HEK293 (cell line): ENCODE data around the gene CHN2.
A peak's percentile ranks its signal among the peaks of the same experiment; 100 is the strongest.

ENCODE experiments used
- CTCF ChIA-PET: fragments of 350-600 bp; formaldehyde crosslinking; extraction: SDS; loops from one replicate; lab custom pipeline; 2021; ENCODE audit warnings: antibody characterized with exemption; lab: Yijun Ruan, JAX
- POLR2A ChIA-PET: fragments of 300-600 bp; formaldehyde crosslinking; extraction: SDS; loops from one replicate; lab custom pipeline; 2020; ENCODE audit warnings: antibody characterized with exemption, inconsistent platforms; lab: Yijun Ruan, JAX
- H3K27ac ChIP-seq: fragments of 200-500 bp; sonication (Bioruptor generic); 2 replicates; pipeline ENCODE4 v1.5.1; 2014; ENCODE audit warnings: low read depth, low read length, control low read depth, inconsistent platforms; ENCODE audit errors: extremely low read depth
- H3K36me3 ChIP-seq, 2 experiments: fragments of 200-500 bp in 1 of 2; sonication (Bioruptor generic) in 1 of 2; 1 replicate in 1 of 2; 2 replicates in 1 of 2; pipeline ENCODE4 v1.5.1; 2014 to 2017; ENCODE audit warnings: inconsistent platforms in 2 of 2, low read length in 2 of 2; ENCODE audit not compliant: control insufficient read depth in 2 of 2, insufficient read depth in 1 of 2
- H3K4me1 ChIP-seq: fragments of 200-500 bp; sonication (Bioruptor generic); 2 replicates; pipeline ENCODE4 v1.5.1; 2014; ENCODE audit warnings: mild to moderate bottlenecking, low read length, inconsistent platforms; ENCODE audit not compliant: control insufficient read depth, insufficient read depth
- H3K4me3 ChIP-seq: 2 replicates; pipeline ENCODE4 v1.5.1; 2011; ENCODE audit warnings: low read depth, mild to moderate bottlenecking, control low read depth, low read length, moderate library complexity
- H3K9me3 ChIP-seq: fragments of 200-500 bp; sonication (Bioruptor generic); 2 replicates; pipeline ENCODE4 v1.5.1; 2014; ENCODE audit warnings: low read depth, low read length, inconsistent platforms; ENCODE audit not compliant: control insufficient read depth, insufficient read depth
- EGR2 ChIP-seq: fragments of 450-650 bp; formaldehyde crosslinking; IDR thresholded peaks from 2 replicates; pipeline ENCODE4 v1.5.1; 2016; ENCODE audit warnings: low read depth, missing biosample characterization, missing genetic modification characterization
- FEZF1 ChIP-seq: fragments of 450-650 bp; formaldehyde crosslinking; IDR thresholded peaks from 2 replicates; pipeline ENCODE4 v1.5.1; 2016; ENCODE audit warnings: missing biosample characterization, missing genetic modification characterization
- GLI4 ChIP-seq: fragments of 450-650 bp; formaldehyde crosslinking; IDR thresholded peaks from 2 replicates; pipeline ENCODE4 v1.5.1; 2016; ENCODE audit warnings: missing biosample characterization, missing genetic modification characterization
- GLIS1 ChIP-seq: fragments of 450-650 bp; formaldehyde crosslinking; IDR thresholded peaks from 2 replicates; pipeline ENCODE4 v1.5.1; 2016; ENCODE audit warnings: missing biosample characterization, missing genetic modification characterization
- GLIS2 ChIP-seq: fragments of 450-650 bp; formaldehyde crosslinking; IDR thresholded peaks from 2 replicates; pipeline ENCODE4 v1.5.1; 2016; ENCODE audit warnings: missing biosample characterization, missing genetic modification characterization
- MYNN ChIP-seq: fragments of 450-650 bp; formaldehyde crosslinking; IDR thresholded peaks from 2 replicates; pipeline ENCODE4 v1.5.1; 2016; ENCODE audit warnings: missing biosample characterization, missing genetic modification characterization, borderline replicate concordance
- REPIN1 ChIP-seq: fragments of 450-650 bp; formaldehyde crosslinking; IDR thresholded peaks from 2 replicates; pipeline ENCODE4 v1.5.1; 2017; ENCODE audit warnings: missing biosample characterization, missing genetic modification characterization, low read depth
- SALL2 ChIP-seq: fragments of 450-650 bp; formaldehyde crosslinking; IDR thresholded peaks from 2 replicates; pipeline ENCODE4 v1.5.0; 2017; ENCODE audit warnings: missing biosample characterization, mild to moderate bottlenecking, missing genetic modification characterization, borderline replicate concordance
- SCRT2 ChIP-seq: fragments of 450-650 bp; formaldehyde crosslinking; IDR thresholded peaks from 2 replicates; pipeline ENCODE4 v1.5.1; 2016; ENCODE audit warnings: missing biosample characterization, missing genetic modification characterization
- ZBTB21 ChIP-seq: fragments of 450-650 bp; formaldehyde crosslinking; IDR thresholded peaks from 2 replicates; pipeline ENCODE4 v1.5.1; 2017; ENCODE audit warnings: missing biosample characterization, missing genetic modification characterization
- ZBTB8A ChIP-seq: fragments of 450-650 bp; formaldehyde crosslinking; IDR thresholded peaks from 2 replicates; pipeline ENCODE4 v1.5.1; 2016; ENCODE audit warnings: missing biosample characterization, missing genetic modification characterization
- ZEB2 ChIP-seq: fragments of 450-650 bp; formaldehyde crosslinking; IDR thresholded peaks from 2 replicates; pipeline ENCODE4 v1.5.1; 2016; ENCODE audit warnings: missing biosample characterization, missing genetic modification characterization
- ZFHX2 ChIP-seq: fragments of 450-650 bp; formaldehyde crosslinking; conservative IDR thresholded peaks from 2 replicates; pipeline ENCODE4 v1.5.1; 2016; ENCODE audit warnings: missing biosample characterization, missing genetic modification characterization
- ZNF114 ChIP-seq: fragments of 450-650 bp; formaldehyde crosslinking; IDR thresholded peaks from 2 replicates; pipeline ENCODE4 v1.5.0; 2017; ENCODE audit warnings: missing biosample characterization, missing genetic modification characterization
- ZNF248 ChIP-seq: fragments of 450-650 bp; formaldehyde crosslinking; IDR thresholded peaks from 2 replicates; pipeline ENCODE4 v1.5.1; 2017; ENCODE audit warnings: missing biosample characterization, missing genetic modification characterization
- ZNF354C ChIP-seq: fragments of 450-650 bp; formaldehyde crosslinking; IDR thresholded peaks from 2 replicates; pipeline ENCODE4 v1.5.1; 2016; ENCODE audit warnings: missing biosample characterization, missing genetic modification characterization, low read depth, borderline replicate concordance
- ZNF362 ChIP-seq: fragments of 450-650 bp; formaldehyde crosslinking; IDR thresholded peaks from 2 replicates; pipeline ENCODE4 v1.5.1; 2016; ENCODE audit warnings: missing biosample characterization, missing genetic modification characterization
- ZNF549 ChIP-seq: fragments of 450-650 bp; IDR thresholded peaks from 2 replicates; pipeline ENCODE4 v1.5.1; 2018; ENCODE audit warnings: missing biosample characterization, missing genetic modification characterization, mild to moderate bottlenecking, inconsistent platforms, moderate library complexity
- ZNF561 ChIP-seq: fragments of 450-650 bp; IDR thresholded peaks from 2 replicates; pipeline ENCODE4 v1.5.1; 2018; ENCODE audit warnings: missing biosample characterization, missing genetic modification characterization, borderline replicate concordance
- ZNF660 ChIP-seq: fragments of 450-650 bp; IDR thresholded peaks from 2 replicates; pipeline ENCODE4 v1.5.1; 2018; ENCODE audit warnings: missing biosample characterization, mild to moderate bottlenecking, missing genetic modification characterization
- ZNF664 ChIP-seq: fragments of 450-650 bp; formaldehyde crosslinking; IDR thresholded peaks from 2 replicates; pipeline ENCODE4 v1.5.1; 2016; ENCODE audit warnings: missing biosample characterization, missing genetic modification characterization
- ZNF670 ChIP-seq: fragments of 450-650 bp; formaldehyde crosslinking; IDR thresholded peaks from 2 replicates; pipeline ENCODE4 v1.5.1; 2016; ENCODE audit warnings: missing biosample characterization, missing genetic modification characterization, low read depth
- ZNF791 ChIP-seq: fragments of 450-650 bp; formaldehyde crosslinking; IDR thresholded peaks from 2 replicates; pipeline ENCODE4 v1.5.1; 2016; ENCODE audit warnings: missing biosample characterization, missing genetic modification characterization
- ZSCAN16 ChIP-seq: fragments of 450-650 bp; formaldehyde crosslinking; IDR thresholded peaks from 2 replicates; pipeline ENCODE4 v1.5.1; 2016; ENCODE audit warnings: missing biosample characterization, missing genetic modification characterization
- TF ChIP-seq, protein P1 (sequence below): fragments of 450-650 bp; IDR thresholded peaks from 2 replicates; pipeline ENCODE4 v1.5.1; 2018; ENCODE audit warnings: missing biosample characterization, mild to moderate bottlenecking, missing genetic modification characterization
- TF ChIP-seq, protein P2 (sequence below): fragments of 450-650 bp; formaldehyde crosslinking; IDR thresholded peaks from 2 replicates; pipeline ENCODE4 v1.5.1; 2016; ENCODE audit warnings: missing biosample characterization, missing genetic modification characterization
- TF ChIP-seq, protein P3 (sequence below): fragments of 450-650 bp; formaldehyde crosslinking; IDR thresholded peaks from 2 replicates; pipeline ENCODE4 v1.5.1; 2017; ENCODE audit warnings: missing biosample characterization, missing genetic modification characterization

The CHN2 gene

DNA sequence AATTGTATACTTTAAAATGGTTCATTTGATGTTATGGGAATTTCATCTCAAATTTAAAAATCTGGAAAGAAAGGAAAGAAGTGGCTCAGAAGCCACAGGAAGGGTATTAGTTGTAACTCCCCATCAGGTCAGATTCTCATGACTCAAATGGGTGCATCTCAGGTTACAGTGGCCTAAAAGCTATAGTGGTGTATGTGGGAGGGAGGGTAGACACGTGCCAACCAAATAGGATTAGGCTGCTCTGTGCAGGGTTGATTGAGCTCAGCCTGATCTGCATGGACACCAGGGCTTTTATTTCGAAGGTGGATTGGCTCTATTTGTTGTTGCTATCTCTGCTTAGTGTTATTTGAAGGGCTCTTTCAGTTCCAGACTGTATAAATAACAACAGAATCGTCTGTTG is 247.6 kb downstream of the CHN2 start (continued):
- TF ChIP-seq, protein P1, sequence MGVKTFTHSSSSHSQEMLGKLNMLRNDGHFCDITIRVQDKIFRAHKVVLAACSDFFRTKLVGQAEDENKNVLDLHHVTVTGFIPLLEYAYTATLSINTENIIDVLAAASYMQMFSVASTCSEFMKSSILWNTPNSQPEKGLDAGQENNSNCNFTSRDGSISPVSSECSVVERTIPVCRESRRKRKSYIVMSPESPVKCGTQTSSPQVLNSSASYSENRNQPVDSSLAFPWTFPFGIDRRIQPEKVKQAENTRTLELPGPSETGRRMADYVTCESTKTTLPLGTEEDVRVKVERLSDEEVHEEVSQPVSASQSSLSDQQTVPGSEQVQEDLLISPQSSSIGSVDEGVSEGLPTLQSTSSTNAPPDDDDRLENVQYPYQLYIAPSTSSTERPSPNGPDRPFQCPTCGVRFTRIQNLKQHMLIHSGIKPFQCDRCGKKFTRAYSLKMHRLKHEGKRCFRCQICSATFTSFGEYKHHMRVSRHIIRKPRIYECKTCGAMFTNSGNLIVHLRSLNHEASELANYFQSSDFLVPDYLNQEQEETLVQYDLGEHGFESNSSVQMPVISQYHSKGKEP (tag by site-specific recombination): no peak
- TF ChIP-seq ZNF660 (tag by site-specific recombination) (no peak), ZNF791 (tag by site-specific recombination) (no peak), FEZF1 (peak; percentile 70), ZNF248 (tag by site-specific recombination) (no peak), MYNN (tag by site-specific recombination) (peak; percentile 93), ZSCAN16 (no peak), ZEB2 (tag by site-specific recombination) (no peak), REPIN1 (tag by site-specific recombination) (no peak), ZNF362 (no peak), GLIS1 (tag by site-specific recombination) (no peak), ZBTB8A (tag by site-specific recombination) (no peak), ZNF354C (tag by site-specific recombination) (no peak), SCRT2 (no peak), SALL2 (no peak), ZNF670 (tag by site-specific recombination) (no peak), ZNF664 (tag by site-specific recombination) (no peak)
- TF ChIP-seq, protein P2, sequence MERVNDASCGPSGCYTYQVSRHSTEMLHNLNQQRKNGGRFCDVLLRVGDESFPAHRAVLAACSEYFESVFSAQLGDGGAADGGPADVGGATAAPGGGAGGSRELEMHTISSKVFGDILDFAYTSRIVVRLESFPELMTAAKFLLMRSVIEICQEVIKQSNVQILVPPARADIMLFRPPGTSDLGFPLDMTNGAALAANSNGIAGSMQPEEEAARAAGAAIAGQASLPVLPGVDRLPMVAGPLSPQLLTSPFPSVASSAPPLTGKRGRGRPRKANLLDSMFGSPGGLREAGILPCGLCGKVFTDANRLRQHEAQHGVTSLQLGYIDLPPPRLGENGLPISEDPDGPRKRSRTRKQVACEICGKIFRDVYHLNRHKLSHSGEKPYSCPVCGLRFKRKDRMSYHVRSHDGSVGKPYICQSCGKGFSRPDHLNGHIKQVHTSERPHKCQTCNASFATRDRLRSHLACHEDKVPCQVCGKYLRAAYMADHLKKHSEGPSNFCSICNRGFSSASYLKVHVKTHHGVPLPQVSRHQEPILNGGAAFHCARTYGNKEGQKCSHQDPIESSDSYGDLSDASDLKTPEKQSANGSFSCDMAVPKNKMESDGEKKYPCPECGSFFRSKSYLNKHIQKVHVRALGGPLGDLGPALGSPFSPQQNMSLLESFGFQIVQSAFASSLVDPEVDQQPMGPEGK (tag by site-specific recombination): peak; percentile 49; the same call in 1 of the 2 replicates

GRCh38 chr7:29443552-29443951 is 249.0 kb downstream of the CHN2 start:
- H3K27ac ChIP-seq: no peak overlapping the region
- TF ChIP-seq ZNF114 (tag by site-specific recombination) (no peak), ZFHX2 (tag by site-specific recombination) (peak; percentile 34; the same call in 1 of the 2 replicates)
- ChIA-PET CTCF (no interaction called here), POLR2A (no interaction called here)
- no peak overlapping the region for H3K4me3 ChIP-seq
- peaks cover 11% of the 10 kb centered on the region for H3K4me1 ChIP-seq
- H3K36me3 ChIP-seq: no peaks in the 10 kb centered on the region
- H3K9me3 ChIP-seq: no peaks in the 10 kb centered on the region

DNA sequence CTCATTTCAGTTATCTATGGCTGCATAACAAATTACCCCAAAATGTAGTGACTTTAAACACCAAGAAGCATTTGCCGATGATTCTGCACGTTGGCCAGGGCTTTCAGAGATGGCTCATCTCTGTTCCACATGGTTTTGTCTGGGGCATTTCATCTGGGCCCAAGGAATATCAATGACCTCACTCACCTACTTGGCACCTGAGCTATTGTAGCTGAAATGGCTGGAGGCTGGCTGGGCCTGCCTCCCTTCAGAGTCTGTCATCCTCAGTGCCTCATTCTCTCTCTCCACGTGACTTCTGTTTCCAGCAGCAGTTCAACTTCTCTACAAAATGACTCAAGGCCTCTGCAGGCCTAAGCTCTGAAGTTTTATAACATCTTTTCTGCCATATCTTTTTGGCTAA is 249.7 kb downstream of the CHN2 start:
- Histone ChIP-seq H3K4me1 (peaks cover 11% of the 10 kb centered on the region), H3K27ac (no peak overlapping the region), H3K9me3 (no peaks in the 10 kb centered on the region), H3K4me3 (no peak overlapping the region), H3K36me3 (no peaks in the 10 kb centered on the region)
- POLR2A ChIA-PET: no interaction called here
- TF ChIP-seq ZNF561 (tag by site-specific recombination) (no peak), ZNF549 (tag by site-specific recombination) (no peak), GLI4 (tag by site-specific recombination) (no peak), ZNF791 (tag by site-specific recombination) (no peak), ZNF114 (tag by site-specific recombination) (no peak), ZNF354C (tag by site-specific recombination) (no peak), EGR2 (tag by site-specific recombination) (no peak), ZBTB21 (tag by site-specific recombination) (no peak), GLIS2 (tag by site-specific recombination) (no peak)
- TF ChIP-seq, protein P3, sequence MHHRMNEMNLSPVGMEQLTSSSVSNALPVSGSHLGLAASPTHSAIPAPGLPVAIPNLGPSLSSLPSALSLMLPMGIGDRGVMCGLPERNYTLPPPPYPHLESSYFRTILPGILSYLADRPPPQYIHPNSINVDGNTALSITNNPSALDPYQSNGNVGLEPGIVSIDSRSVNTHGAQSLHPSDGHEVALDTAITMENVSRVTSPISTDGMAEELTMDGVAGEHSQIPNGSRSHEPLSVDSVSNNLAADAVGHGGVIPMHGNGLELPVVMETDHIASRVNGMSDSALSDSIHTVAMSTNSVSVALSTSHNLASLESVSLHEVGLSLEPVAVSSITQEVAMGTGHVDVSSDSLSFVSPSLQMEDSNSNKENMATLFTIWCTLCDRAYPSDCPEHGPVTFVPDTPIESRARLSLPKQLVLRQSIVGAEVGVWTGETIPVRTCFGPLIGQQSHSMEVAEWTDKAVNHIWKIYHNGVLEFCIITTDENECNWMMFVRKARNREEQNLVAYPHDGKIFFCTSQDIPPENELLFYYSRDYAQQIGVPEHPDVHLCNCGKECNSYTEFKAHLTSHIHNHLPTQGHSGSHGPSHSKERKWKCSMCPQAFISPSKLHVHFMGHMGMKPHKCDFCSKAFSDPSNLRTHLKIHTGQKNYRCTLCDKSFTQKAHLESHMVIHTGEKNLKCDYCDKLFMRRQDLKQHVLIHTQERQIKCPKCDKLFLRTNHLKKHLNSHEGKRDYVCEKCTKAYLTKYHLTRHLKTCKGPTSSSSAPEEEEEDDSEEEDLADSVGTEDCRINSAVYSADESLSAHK (tag by site-specific recombination): no peak
- TF ChIP-seq, protein P2 (tag by site-specific recombination): no peak
- CTCF ChIA-PET: no interaction called here
